Breast epithelium (tissue), 3 donors: ENCODE results near the gene FOCAD.

Source experiments
- CTCF ChIP-seq, 3 donors: fragments of 450-650 bp; IDR thresholded peaks; one replicate each; pipeline ENCODE4 v1.5.1; 2016 to 2017; ENCODE audit warnings: antibody characterized with exemption in 3 of 3, mild to moderate bottlenecking in 3 of 3, moderate library complexity in 3 of 3
- POLR2AphosphoS5 ChIP-seq, 3 donors: sonication (generic); formaldehyde crosslinking; IDR thresholded peaks; one replicate each; pipeline ENCODE4 v1.6.1; 2017; ENCODE audit warnings: antibody characterized with exemption in 3 of 3

- TF ChIP-seq POLR2AphosphoS5 (IDR thresholded peaks at IDR 0.05): no peak
- TF ChIP-seq CTCF (IDR thresholded peaks at IDR 0.05): no peak
Observed at GRCh38 chr9:20642045-20642444, 42.0 kb upstream of the FOCAD start.
